ENCODE measurements around the gene SEPTIN8. TPM values are rescaled to one million over a fixed set of nuclear protein-coding genes. Genes with fewer than 3 reads are reported as not detected.

Gene SEPTIN8
- total and polyA plus RNA-seq, 2 of the 13 experiments (the other 11 are each of a cell fraction or from before 2014, with no cell fraction given) = 41.4 to 49.9 TPM

- no peak overlapping the region for H2AFZ ChIP-seq (ENCODE audit: low read length)
- no peaks in the 10 kb centered on the region for H3K27me3 ChIP-seq (ENCODE audit: control insufficient read depth in 1 of 2, insufficient read depth in 2 of 2, low read length in 2 of 2)
- H3K9ac ChIP-seq (ENCODE audit: insufficient read depth, low read depth, low read length) = no peak overlapping the region
- H3K4me3 ChIP-seq (replicated peaks in 1 of 3; ENCODE audit: insufficient read depth in 1 of 3, low read depth in 2 of 3, low read length in 3 of 3) = no peak overlapping the region
- H3K4me1 ChIP-seq (ENCODE audit: insufficient read depth, low read length) = no peaks in the 10 kb centered on the region; the same call in 1 of the 2 replicates
- H3K27ac ChIP-seq (ENCODE audit: extremely low read length, insufficient read depth, low read length) = no peak overlapping the region
- H3K79me2 ChIP-seq (ENCODE audit: insufficient read depth, low read length) = no peaks in the 10 kb centered on the region
- no peaks in the 10 kb centered on the region for H4K20me1 ChIP-seq (ENCODE audit: insufficient read depth, low read length)
- in situ Hi-C loops (cut with HindIII; ENCODE audit: extremely low pct_ligation_motif_present, low pct_unique_long_range_greater_than_20kb) (no loop called here), intact Hi-C loops (cut with micrococcal nuclease; ENCODE audit: unreplicated experiment) (no loop called here)
- no peak for FAIRE-seq
- DNase-seq (ENCODE audit: low spot score) = no peak
- no peaks in the 10 kb centered on the region for H3K36me3 ChIP-seq (replicated peaks in 1 of 2; ENCODE audit: control insufficient read depth in 1 of 2, insufficient read depth in 2 of 2, low read length in 2 of 2)
- 94% methylated on average over 3 of the region's 5 CpGs for WGBS (ENCODE audit: low lambda C conversion rate)
- no peak for TF ChIP-seq ZKSCAN1 (IDR thresholded peaks at IDR 0.05; ENCODE audit: low read length)
- no peak for TF ChIP-seq ZNF703 (CRISPR knock-in tag; IDR thresholded peaks at IDR 0.05; ENCODE audit: borderline replicate concordance)
- TF ChIP-seq, protein P1, sequence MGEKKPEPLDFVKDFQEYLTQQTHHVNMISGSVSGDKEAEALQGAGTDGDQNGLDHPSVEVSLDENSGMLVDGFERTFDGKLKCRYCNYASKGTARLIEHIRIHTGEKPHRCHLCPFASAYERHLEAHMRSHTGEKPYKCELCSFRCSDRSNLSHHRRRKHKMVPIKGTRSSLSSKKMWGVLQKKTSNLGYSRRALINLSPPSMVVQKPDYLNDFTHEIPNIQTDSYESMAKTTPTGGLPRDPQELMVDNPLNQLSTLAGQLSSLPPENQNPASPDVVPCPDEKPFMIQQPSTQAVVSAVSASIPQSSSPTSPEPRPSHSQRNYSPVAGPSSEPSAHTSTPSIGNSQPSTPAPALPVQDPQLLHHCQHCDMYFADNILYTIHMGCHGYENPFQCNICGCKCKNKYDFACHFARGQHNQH (CRISPR knock-in tag; IDR thresholded peaks at IDR 0.05) = no peak
- no peak for TF ChIP-seq ONECUT2 (CRISPR knock-in tag; IDR thresholded peaks at IDR 0.05)
- POLR2A ChIA-PET = interaction anchor here (1.8 kb wide), 1 partner anchor 55 kb away, joined by 3 read pairs; no protein-coding TSS in a partner anchor
- no peaks in the 10 kb centered on the region for H3K9me3 ChIP-seq (ENCODE audit: low read length)
- ATAC-seq = no peak
- CTCF ChIA-PET (ENCODE audit: low intra/inter-chr PET ratio, low total read pairs) = no interaction called here
- BruUV-seq (replicated peaks) = no TSS peak
- H3K4me2 ChIP-seq (ENCODE audit: low read depth, low read length) = no peak overlapping the region
Observed at GRCh38 chr5:132751971-132752580, 25.0 kb downstream of the SEPTIN8 start.

- no TSS peak for BruUV-seq (replicated peaks)
- DNase-seq (ENCODE audit: low spot score) (no peak), ATAC-seq (no peak), FAIRE-seq (no peak)
- H3K4me2 ChIP-seq (ENCODE audit: low read depth, low read length) = no peak overlapping the region
- 92% methylated on average over 7 of the region's 7 CpGs for WGBS (ENCODE audit: low lambda C conversion rate)
- peak; percentile 49 for TF ChIP-seq ATF7 (IDR thresholded peaks at IDR 0.05)
- no peak for TF ChIP-seq ATF7 (CRISPR knock-in tag; IDR thresholded peaks at IDR 0.05)
- TF ChIP-seq ZNF331 (CRISPR knock-in tag; IDR thresholded peaks at IDR 0.05) = no peak
- peak; percentile 30; the same call in 1 of the 2 replicates for TF ChIP-seq CREB1 (IDR thresholded peaks at IDR 0.05)
- no peak for TF ChIP-seq CREB1 (CRISPR knock-in tag; IDR thresholded peaks at IDR 0.05)
- no peak for TF ChIP-seq DDIT3 (CRISPR knock-in tag; IDR thresholded peaks at IDR 0.05)
- intact Hi-C loops (cut with micrococcal nuclease; ENCODE audit: unreplicated experiment) = no loop called here
- no peaks in the 10 kb centered on the region for H3K36me3 ChIP-seq (replicated peaks in 1 of 2; ENCODE audit: control insufficient read depth in 1 of 2, insufficient read depth in 2 of 2, low read length in 2 of 2)
- H2AFZ ChIP-seq (ENCODE audit: low read length) = no peak overlapping the region
- no peaks in the 10 kb centered on the region for H3K27me3 ChIP-seq (ENCODE audit: control insufficient read depth in 1 of 2, insufficient read depth in 2 of 2, low read length in 2 of 2)
- CTCF ChIA-PET (ENCODE audit: low intra/inter-chr PET ratio, low total read pairs) = no interaction called here
- H3K4me1 ChIP-seq (ENCODE audit: insufficient read depth, low read length) = no peaks in the 10 kb centered on the region; the same call in 1 of the 2 replicates
- H3K79me2 ChIP-seq (ENCODE audit: insufficient read depth, low read length) = no peaks in the 10 kb centered on the region
- H3K9ac ChIP-seq (ENCODE audit: insufficient read depth, low read depth, low read length) = no peak overlapping the region
- H4K20me1 ChIP-seq (ENCODE audit: insufficient read depth, low read length) = no peaks in the 10 kb centered on the region
- H3K4me3 ChIP-seq (replicated peaks in 1 of 3; ENCODE audit: insufficient read depth in 1 of 3, low read depth in 2 of 3, low read length in 3 of 3) = no peak overlapping the region
- POLR2A ChIA-PET = interaction anchor here (1.8 kb wide), 1 partner anchor 56 kb away, joined by 3 read pairs; no protein-coding TSS in a partner anchor
- no peak overlapping the region for H3K27ac ChIP-seq (ENCODE audit: extremely low read length, insufficient read depth, low read length)
- in situ Hi-C loops (cut with HindIII; ENCODE audit: extremely low pct_ligation_motif_present, low pct_unique_long_range_greater_than_20kb) = no loop called here
- no peaks in the 10 kb centered on the region for H3K9me3 ChIP-seq (ENCODE audit: low read length)
Observed at GRCh38 chr5:132751444-132751843, 25.6 kb downstream of the SEPTIN8 start.

Measured in HepG2 (cell line).